GM23338 (cell line): ENCODE data around the gene IDS. TPM values are rescaled to one million over a fixed set of nuclear protein-coding genes. Genes with fewer than 3 reads are reported as not detected.
"Not testable (repeated sequence)": the region's sequence is repeated elsewhere in the genome, so short reads cannot be mapped to it uniquely, and the experiment has no call there.

Source experiments
- ATAC-seq: fragments of 200-7000 bp; cut with Tn5 transposase; 3 replicates; pipeline ENCODE4 v1.9.1; 2020
- DNase-seq: peaks from one replicate; pipeline ENCODE4 v3.0.0-alpha.2; 2015; ENCODE audit warnings: low spot score
- H2AFZ ChIP-seq: fragments of 200-600 bp; sonication (generic); 2 replicates; pipeline ENCODE4 v1.8.0; 2016; ENCODE audit warnings: antibody characterized with exemption, mild to moderate bottlenecking, moderate library complexity
- H3F3A ChIP-seq: fragments of 200-600 bp; sonication (generic); replicated peaks from 2 replicates; pipeline ENCODE4 v1.8.0; 2017; ENCODE audit warnings: antibody characterized with exemption, mixed run types, low read depth
- H3K27ac ChIP-seq: fragments of 200-600 bp; sonication (generic); 2 replicates; pipeline ENCODE4 v1.6.1; 2016; ENCODE audit warnings: low read depth
- H3K27me3 ChIP-seq: fragments of 200-600 bp; sonication (generic); 2 replicates; pipeline ENCODE4 v1.8.0; 2016; ENCODE audit warnings: mild to moderate bottlenecking, mixed run types, moderate library complexity; ENCODE audit not compliant: insufficient read depth
- H3K36me3 ChIP-seq: fragments of 200-600 bp; sonication (generic); 2 replicates; pipeline ENCODE4 v1.8.0; 2016; ENCODE audit warnings: mild to moderate bottlenecking; ENCODE audit not compliant: insufficient read depth
- H3K4me1 ChIP-seq: fragments of 200-600 bp; sonication (generic); 2 replicates; pipeline ENCODE4 v1.8.0; 2016; ENCODE audit warnings: mild to moderate bottlenecking, moderate library complexity; ENCODE audit not compliant: insufficient read depth
- H3K4me2 ChIP-seq: fragments of 200-600 bp; sonication (generic); 2 replicates; pipeline ENCODE4 v1.7.1; 2017; ENCODE audit warnings: mixed run types
- H3K4me3 ChIP-seq: fragments of 200-600 bp; sonication (generic); 2 replicates; pipeline ENCODE4 v1.6.1; 2016; ENCODE audit warnings: mixed run types
- H3K79me2 ChIP-seq: fragments of 200-600 bp; sonication (generic); replicated peaks from 2 replicates; pipeline ENCODE4 v1.8.0; 2017; ENCODE audit warnings: mild to moderate bottlenecking; ENCODE audit not compliant: insufficient read depth
- H3K9me2 ChIP-seq: fragments of 200-600 bp; sonication (generic); 2 replicates; pipeline ENCODE4 v1.8.0; 2017; ENCODE audit not compliant: insufficient read depth
- H4K20me1 ChIP-seq: fragments of 200-600 bp; sonication (generic); replicated peaks from 2 replicates; pipeline ENCODE4 v1.8.0; 2017; ENCODE audit warnings: mild to moderate bottlenecking; ENCODE audit not compliant: insufficient read depth
- H3K27ac Mint-ChIP-seq: 2 replicates; pipeline ENCODE4 v1.8.0; 2020; ENCODE audit warnings: inconsistent platforms, mild to moderate bottlenecking, moderate library complexity, mixed read lengths
- H3K27me3 Mint-ChIP-seq: 3 replicates; pipeline ENCODE4 v1.8.0; 2022; ENCODE audit warnings: low read depth, mild to moderate bottlenecking, moderate library complexity, mixed read lengths, inconsistent platforms; ENCODE audit not compliant: insufficient read depth, poor library complexity
- H3K36me3 Mint-ChIP-seq: 3 replicates; pipeline ENCODE4 v1.8.0; 2021; ENCODE audit warnings: low read depth, mild to moderate bottlenecking, inconsistent platforms, moderate library complexity, mixed read lengths
- H3K4me1 Mint-ChIP-seq: 3 replicates; pipeline ENCODE4 v1.8.0; 2020; ENCODE audit warnings: mild to moderate bottlenecking, inconsistent platforms, mixed read lengths
- H3K4me3 Mint-ChIP-seq: 3 replicates; pipeline ENCODE4 v1.8.0; 2021; ENCODE audit warnings: moderate library complexity, mild to moderate bottlenecking, inconsistent platforms, mixed read lengths
- H3K9me3 Mint-ChIP-seq: 3 replicates; pipeline ENCODE4 v1.8.0; 2020; ENCODE audit warnings: moderate library complexity, mild to moderate bottlenecking, inconsistent platforms, mixed read lengths
- CREB1 ChIP-seq: fragments of 250-450 bp; sonication (Bioruptor Pico); IDR thresholded peaks from 2 replicates; pipeline ENCODE4 v1.5.0; 2020; ENCODE audit warnings: low read depth, mild to moderate bottlenecking, moderate library complexity
- CTCF ChIP-seq, 2 experiments: fragments of 200-600 bp in 1 of 2; sonication (generic) in 1 of 2; conservative IDR thresholded peaks; 2 replicates each; pipeline versions ENCODE4 v1.5.1 to v1.6.1; 2016 to 2017; ENCODE audit warnings: antibody characterized with exemption in 2 of 2, low read depth in 2 of 2, mild to moderate bottlenecking in 2 of 2, moderate library complexity in 1 of 2
- ETS1 ChIP-seq: IDR thresholded peaks from 2 replicates; pipeline ENCODE4 v1.6.1; 2016; ENCODE audit warnings: antibody characterized with exemption
- EZH2 ChIP-seq: fragments of 200-600 bp; sonication (generic); IDR thresholded peaks from one replicate; pipeline ENCODE4 v1.8.0; 2017; ENCODE audit warnings: antibody characterized with exemption, mild to moderate bottlenecking, low read depth; ENCODE audit not compliant: unreplicated experiment
- JUNB ChIP-seq: IDR thresholded peaks from one replicate; pipeline ENCODE4 v1.6.1; 2016; ENCODE audit warnings: antibody characterized with exemption; ENCODE audit not compliant: unreplicated experiment
- NANOG ChIP-seq: IDR thresholded peaks from 2 replicates; pipeline ENCODE4 v1.6.1; 2016; ENCODE audit warnings: antibody characterized with exemption, borderline replicate concordance
- POLR2AphosphoS5 ChIP-seq: IDR thresholded peaks from 2 replicates; pipeline ENCODE4 v1.6.1; 2016; ENCODE audit warnings: antibody characterized with exemption, low read depth
- polyA plus RNA-seq: library from polyadenylated mRNA; unstranded; fragments of >200 nt; fragmentation: Nextera tagmentation; extraction: Ambion mirVana; gene quantifications from 2 replicates; pipeline ENCODE4 v1.2.1, GENCODE V29; 2016
- total RNA-seq: library from RNA; depleted of rRNA; stranded (reverse); fragments of >200 nt; shearing (Covaris generic); gene quantifications from 2 replicates; pipeline ENCODE4 v1.2.3, GENCODE V29; 2014

IDS gene
- total and polyA plus RNA-seq, 2 experiments from 2014 or later: 8.2 to 12.3 TPM

- no peaks in the 10 kb centered on the region for H3K9me3 Mint-ChIP-seq
- no peak for ATAC-seq
These were observed 23.3 kb upstream of the IDS start for GRCh38 chrX:149528381-149528780.

GRCh38 chrX:149527705-149528104, 22.6 kb upstream of the IDS start:
- no peak overlapping the region for H2AFZ ChIP-seq
- peak; percentile 44 for ATAC-seq
- no peaks in the 10 kb centered on the region for H4K20me1 ChIP-seq
- Mint-ChIP-seq H3K4me1 (peaks cover 10% of the 10 kb centered on the region; the same call in 2 of the 3 replicates), H3K4me3 (no peak overlapping the region), H3K27me3 (peaks cover 3% of the 10 kb centered on the region), H3K27ac (no peak overlapping the region; the same call in 1 of the 2 replicates), H3K9me3 (no peaks in the 10 kb centered on the region), H3K36me3 (peaks cover 5% of the 10 kb centered on the region; the same call in 1 of the 3 replicates)
- no peak overlapping the region for H3K4me3 ChIP-seq
- H3K4me2 ChIP-seq: no peak overlapping the region
- no peak overlapping the region for H3K27ac ChIP-seq
- no peaks in the 10 kb centered on the region for H3K27me3 ChIP-seq
- no peaks in the 10 kb centered on the region for H3K36me3 ChIP-seq
- no peaks in the 10 kb centered on the region for H3K4me1 ChIP-seq
- H3K9me2 ChIP-seq: no peaks in the 10 kb centered on the region
- no peaks in the 10 kb centered on the region for H3K79me2 ChIP-seq
- TF ChIP-seq CTCF (conservative IDR thresholded peaks at IDR 0.05; ENCODE audit: low read depth in 2 of 2): peak; percentile 40 to 51
- no peak for TF ChIP-seq ETS1
- H3F3A ChIP-seq: no peaks in the 10 kb centered on the region
- DNase-seq: peak; percentile 45

More at GRCh38 chrX:149528381-149528780, 23.3 kb upstream of the IDS start:
- no peaks in the 10 kb centered on the region for H3F3A ChIP-seq
- no peak overlapping the region for H2AFZ ChIP-seq
- Mint-ChIP-seq H3K27ac (no peak overlapping the region), H3K4me1 (peaks cover 4% of the 10 kb centered on the region; the same call in 2 of the 3 replicates), H3K4me3 (no peak overlapping the region), H3K27me3 (peaks cover 3% of the 10 kb centered on the region), H3K36me3 (peaks cover 5% of the 10 kb centered on the region; the same call in 1 of the 3 replicates)
- no peaks in the 10 kb centered on the region for H3K79me2 ChIP-seq
- H3K36me3 ChIP-seq: no peaks in the 10 kb centered on the region
- H3K4me3 ChIP-seq: no peak overlapping the region
- H3K27me3 ChIP-seq: no peaks in the 10 kb centered on the region
- TF ChIP-seq JUNB (no peak), NANOG (no peak), POLR2AphosphoS5 (no peak), CREB1 (CRISPR knock-in tag) (no peak), EZH2 (no peak)
- no peak overlapping the region for H3K4me2 ChIP-seq
- no peaks in the 10 kb centered on the region for H4K20me1 ChIP-seq
- no peak overlapping the region for H3K27ac ChIP-seq
- no peak for DNase-seq
- no peaks in the 10 kb centered on the region for H3K4me1 ChIP-seq
- H3K9me2 ChIP-seq: no peaks in the 10 kb centered on the region

- not testable (repeated sequence) for H3K4me2 ChIP-seq, H3K4me3 Mint-ChIP-seq, H3K9me3 Mint-ChIP-seq, H3K27ac Mint-ChIP-seq, H3K4me1 ChIP-seq, H3K36me3 ChIP-seq, H3K9me2 ChIP-seq, H3K36me3 Mint-ChIP-seq, H2AFZ ChIP-seq, H4K20me1 ChIP-seq, H3K4me3 ChIP-seq, H3K27me3 ChIP-seq, DNase-seq, H3K79me2 ChIP-seq, H3F3A ChIP-seq, H3K27ac ChIP-seq, ATAC-seq, H3K27me3 Mint-ChIP-seq
- peaks cover 12% of the 10 kb centered on the region; the same call in 2 of the 3 replicates for H3K4me1 Mint-ChIP-seq
These were observed 21.4 kb upstream of the IDS start for GRCh38 chrX:149526318-149527033.
